AG20443 (cell line): ENCODE results near the gene RAB3C.
"Not testable (repeated sequence)": the region's sequence is repeated elsewhere in the genome, so short reads cannot be mapped to it uniquely, and the experiment has no call there.

Source experiments
- DNase-seq: peaks from one replicate; pipeline ENCODE4 v3.0.0; 2012; ENCODE audit warnings: low spot score, mixed read lengths

Gene RAB3C

DNA sequence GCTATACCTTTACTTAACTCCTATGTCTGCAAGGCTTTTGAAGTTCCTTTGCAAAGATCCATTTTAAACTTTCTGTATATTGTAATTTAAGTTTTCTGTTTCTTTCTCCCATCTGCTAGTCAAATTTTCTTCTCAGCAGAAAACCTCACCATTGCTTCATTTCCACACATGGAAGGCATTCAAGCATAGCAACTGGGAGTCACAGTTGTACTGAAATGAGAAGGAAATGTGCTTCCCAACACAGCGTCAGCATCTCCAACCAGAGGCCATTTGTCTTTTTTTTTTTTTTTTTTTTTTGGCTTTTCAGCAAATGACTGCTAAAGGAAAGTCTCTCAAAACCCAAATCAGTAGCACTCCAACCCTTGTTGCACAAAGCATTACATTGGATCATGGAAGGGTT lies 92.5 kb downstream of the RAB3C start:
- DNase-seq = no peak

DNA sequence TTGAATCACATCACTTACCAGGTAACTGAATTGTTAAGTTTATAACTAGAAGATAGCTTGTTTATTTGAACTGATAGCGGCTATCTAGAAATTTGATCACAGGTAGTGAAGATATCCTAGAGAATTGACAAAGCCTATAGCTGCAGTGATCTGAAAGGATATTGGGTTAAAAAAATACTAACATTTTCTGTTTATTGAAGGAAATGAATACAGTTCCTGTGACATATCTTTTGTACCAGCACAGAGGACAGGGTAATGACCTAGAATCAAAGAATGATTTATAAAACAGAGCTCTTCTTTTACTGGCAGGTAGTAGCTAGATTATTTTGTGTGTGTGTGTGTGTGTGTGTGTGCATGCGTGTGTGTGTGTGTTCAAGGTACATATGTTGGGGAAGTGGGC lies 94.8 kb downstream of the RAB3C start:
- DNase-seq = no peak

DNA sequence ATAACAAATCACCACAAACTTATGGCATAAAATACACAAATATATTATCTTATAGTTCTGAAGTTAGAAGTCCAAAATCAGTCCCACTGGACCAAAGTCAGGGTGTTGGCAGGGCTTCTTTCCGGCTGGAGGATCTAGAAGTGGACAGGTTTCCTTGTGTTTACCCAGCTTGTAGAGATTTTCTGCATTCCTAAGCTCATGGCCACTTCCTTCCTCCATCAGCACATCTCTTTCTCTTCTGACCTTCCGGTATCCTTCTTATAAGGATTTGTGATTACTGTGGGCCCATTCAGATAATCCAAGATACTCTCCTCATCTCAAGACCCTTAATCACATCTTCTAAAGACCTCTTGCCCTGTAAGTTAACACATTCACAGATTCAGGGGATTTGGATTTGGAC lies 97.6 kb downstream of the RAB3C start:
- DNase-seq = no peak

GRCh38 chr5:58681943-58682342 lies 99.1 kb downstream of the RAB3C start:
- DNase-seq = no peak

DNA sequence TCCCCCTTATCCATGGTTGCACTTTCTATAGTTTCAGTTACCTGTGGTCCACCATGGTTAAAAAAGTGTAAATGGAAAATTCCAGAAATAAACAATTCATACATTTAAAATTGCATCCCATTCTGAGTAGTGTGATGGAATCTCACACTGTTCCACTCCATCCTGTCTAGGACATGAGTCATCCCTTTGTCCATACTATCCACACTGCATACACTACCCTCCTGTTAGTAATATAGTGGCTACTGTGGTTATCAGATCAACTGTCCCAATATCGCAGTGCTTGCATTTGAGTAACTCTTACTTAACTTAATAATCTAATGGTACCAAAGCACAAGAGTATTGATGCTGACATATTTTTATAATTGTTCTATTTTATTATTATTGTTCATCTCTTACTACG lies 100.7 kb downstream of the RAB3C start:
- DNase-seq = no peak

DNA sequence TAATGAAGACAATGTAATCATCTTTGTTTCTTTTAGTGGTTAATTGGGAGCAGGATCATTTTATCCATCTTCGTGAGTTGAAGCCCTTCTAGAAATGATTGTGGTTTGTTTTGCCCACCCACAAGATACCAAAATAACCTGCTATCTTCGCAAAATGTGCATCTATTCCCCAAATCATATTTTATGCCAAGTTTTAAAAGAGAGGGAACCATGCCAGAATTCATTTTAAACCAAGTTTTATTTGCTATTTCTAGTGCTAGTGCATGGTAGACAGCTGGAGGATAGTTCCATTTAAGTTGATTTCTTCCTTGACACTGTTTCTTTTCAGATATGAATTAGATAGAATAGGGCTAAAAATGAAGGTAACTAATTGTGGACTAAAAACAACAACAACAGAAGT lies 104.2 kb downstream of the RAB3C start:
- DNase-seq = no peak

DNA sequence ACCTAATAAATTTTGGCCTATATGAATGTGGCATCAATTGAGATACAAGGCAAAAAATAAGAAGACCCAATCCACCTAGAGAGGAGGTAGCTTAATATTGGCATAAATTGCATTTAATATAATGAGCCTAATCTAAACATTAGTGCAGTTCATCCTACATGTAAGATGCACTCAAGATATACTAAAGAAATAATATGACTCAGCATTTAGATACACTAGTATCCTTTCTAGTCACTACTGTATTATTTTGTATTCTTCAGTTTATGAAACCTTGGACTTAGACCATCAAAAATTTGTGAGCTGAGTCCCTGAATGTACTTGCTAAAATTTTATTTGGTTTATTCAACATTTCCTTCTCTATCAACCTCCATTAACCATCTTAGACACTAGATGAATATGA lies 104.7 kb downstream of the RAB3C start:
- DNase-seq = no peak

DNA sequence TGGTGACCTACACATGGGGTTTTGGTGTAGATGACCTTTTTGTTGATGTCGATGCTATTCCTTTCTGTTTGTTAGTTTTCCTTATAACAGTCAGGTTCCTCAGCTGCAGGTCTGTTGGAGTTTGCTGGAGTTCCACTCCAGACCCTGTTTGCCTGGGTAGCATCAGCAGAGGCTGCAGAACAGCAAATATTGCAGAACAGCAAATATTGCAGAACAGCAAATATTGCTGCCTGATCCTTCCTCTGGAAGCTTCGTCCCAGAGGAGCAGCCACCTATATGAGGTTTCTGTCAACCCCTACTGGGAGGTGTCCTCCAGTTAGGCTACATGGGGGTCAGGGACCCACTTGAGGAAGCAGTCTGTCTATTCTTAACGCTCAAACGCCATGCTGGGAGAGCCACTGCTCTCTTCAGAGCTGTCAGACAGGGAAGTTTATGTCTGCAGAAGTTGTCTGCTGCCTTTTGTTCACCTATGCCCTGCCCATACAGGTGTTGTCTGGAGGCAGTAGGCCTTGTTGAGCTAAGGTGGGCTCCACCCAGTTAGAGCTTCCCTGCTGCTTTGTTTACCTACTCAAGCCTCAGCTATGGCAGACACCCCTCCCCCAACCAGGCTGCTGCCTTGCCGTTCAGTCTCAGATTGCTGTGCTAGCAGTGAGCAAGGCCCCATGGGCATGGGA lies 116.3 kb downstream of the RAB3C start:
- not testable (repeated sequence) for DNase-seq

DNA sequence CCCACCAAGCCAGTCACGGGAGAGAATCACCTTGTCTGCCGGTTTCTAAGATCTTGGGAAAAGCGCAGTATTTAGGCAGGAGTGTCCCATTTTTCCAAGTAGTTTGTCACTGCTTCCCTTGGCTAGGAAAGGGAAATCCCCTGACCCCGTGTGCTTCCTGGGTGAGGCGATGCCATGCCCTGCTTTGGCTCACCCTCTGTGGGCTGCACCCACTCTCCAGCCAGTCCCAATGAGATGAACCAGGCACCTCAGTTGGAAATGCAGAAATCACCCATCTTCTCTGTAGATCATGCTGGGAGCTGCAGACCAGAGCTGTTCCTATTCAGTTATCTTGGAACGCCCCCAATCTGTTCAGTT lies 116.9 kb downstream of the RAB3C start:
- DNase-seq = no peak

DNA sequence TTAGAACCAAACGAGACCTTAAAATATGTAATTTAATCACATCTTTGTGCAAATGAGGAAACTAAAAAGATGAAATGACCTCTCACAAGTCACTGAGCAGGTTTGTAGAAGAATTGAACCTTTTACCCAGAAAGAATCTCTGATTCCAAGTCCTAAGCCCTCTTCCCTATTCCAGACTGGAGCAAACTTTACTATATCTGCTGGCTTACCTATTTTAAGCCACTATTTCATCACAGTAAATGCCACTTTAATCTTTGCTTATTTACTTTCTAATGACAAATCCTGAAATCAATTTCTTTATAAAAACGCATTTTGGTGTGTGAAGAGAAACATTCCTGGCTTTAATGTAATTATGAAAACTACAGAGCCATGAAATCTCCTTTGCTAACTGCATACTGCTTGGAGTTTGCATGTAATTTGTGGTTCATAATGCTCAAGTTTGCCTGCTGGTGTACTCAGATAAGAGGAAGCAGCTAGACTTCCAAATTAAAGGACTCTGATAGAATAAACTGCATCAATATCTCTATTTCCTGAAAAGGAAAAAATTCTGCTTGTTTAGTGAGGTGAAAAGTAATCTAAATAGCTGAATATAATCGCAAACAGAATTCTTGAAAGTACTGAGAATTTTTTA lies 121.2 kb downstream of the RAB3C start:
- DNase-seq = no peak

- DNase-seq = no peak
Measured at GRCh38 chr5:58706736-58707135, 123.9 kb downstream of the RAB3C start.

- DNase-seq = no peak
Measured at GRCh38 chr5:58708456-58708855, 125.6 kb downstream of the RAB3C start.

- not testable (repeated sequence) for DNase-seq
Measured at GRCh38 chr5:58710425-58710824, 127.5 kb downstream of the RAB3C start.

GRCh38 chr5:58710871-58711270 lies 128.0 kb downstream of the RAB3C start:
- DNase-seq = no peak

GRCh38 chr5:58711965-58712364 lies 129.1 kb downstream of the RAB3C start:
- DNase-seq = no peak

GRCh38 chr5:58714046-58714445 lies 131.2 kb downstream of the RAB3C start:
- DNase-seq = no peak

- DNase-seq = no peak
Measured at GRCh38 chr5:58715997-58716656, 133.3 kb downstream of the RAB3C start.

GRCh38 chr5:58716713-58717112 lies 133.8 kb downstream of the RAB3C start:
- no peak for DNase-seq

GRCh38 chr5:58717303-58718007 lies 134.6 kb downstream of the RAB3C start:
- DNase-seq = no peak

DNA sequence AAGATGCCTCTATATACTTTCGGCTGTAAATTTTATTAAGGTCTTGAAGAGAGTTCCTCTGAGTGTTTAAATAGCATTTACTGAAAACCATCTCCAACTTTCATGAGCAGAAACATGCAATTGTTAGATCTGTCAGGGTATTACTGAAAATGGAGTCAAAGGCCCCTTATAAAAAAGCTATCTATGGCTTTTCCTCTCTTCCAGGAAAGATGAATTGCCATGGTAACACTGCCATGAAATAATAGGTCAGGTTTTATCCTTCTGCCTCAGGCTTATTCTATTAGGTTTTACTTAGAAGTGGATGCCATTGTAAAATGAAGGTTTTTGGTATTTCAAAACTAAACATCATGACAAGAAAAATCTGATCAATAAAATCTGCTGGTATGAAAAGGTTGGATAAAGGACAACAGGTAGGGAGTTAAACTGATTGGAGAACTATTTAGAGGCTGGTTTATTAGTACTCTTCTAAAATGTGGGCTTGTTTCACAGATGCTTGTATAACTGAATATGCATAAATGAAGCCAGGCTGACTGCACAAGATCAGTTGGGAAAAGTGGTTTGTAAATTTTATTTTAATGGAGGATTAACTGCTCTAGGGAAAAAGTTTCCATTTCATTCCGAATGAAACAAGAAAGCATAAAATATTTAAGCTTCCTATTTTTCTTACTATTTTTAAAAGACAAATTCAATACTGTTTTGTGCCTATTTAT lies 135.5 kb downstream of the RAB3C start:
- no peak for DNase-seq

DNA sequence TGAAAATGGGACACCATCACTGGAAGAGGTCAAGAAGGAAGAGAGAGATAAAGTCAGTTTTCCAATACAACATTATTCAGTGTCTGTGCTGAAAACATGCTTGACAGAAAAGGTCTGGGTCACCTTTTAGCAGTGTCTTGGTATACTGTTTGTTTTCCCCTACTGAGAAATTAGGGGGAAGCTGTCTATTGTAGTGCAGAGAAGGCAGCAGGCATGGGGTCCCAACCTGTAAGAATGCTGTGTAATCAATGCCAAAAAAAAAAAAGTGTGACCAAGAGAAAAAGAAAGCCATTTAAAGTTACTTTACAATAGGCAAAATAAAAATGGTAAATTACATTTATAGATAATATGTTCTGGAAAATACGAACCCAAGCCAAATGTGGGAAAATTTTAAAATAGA lies 139.3 kb downstream of the RAB3C start:
- DNase-seq = no peak

DNA sequence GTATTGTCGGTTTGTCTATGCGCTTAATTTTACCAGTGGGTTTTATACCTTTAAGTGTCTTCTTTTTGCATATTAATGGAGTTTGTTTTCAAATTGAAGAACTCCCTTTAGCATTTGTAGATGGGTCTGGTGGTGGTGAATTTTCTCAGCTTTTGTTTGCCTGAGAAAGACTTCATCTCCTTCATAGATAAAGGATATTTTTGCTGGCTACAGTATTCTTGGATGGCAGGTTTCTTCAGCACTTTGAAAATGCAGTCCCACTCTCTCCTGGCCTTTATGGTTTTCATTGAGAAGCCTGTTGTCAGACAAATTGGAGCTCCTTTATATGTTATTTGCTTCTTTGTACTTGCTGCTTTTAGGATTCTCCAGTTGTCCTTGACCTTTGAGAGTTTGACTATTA lies 142.1 kb downstream of the RAB3C start:
- no peak for DNase-seq
